ENCODE results near the gene OCIAD2. TPM values are rescaled to one million over a fixed set of nuclear protein-coding genes. Genes with fewer than 3 reads are reported as not detected.

OCIAD2 gene
- total RNA-seq, 1 donor from 2014 or later: 18.1 TPM

- Mint-ChIP-seq H3K27ac (ENCODE audit: unreplicated experiment) (no peak overlapping the region), H3K36me3 (ENCODE audit: low read depth) (no peaks in the 10 kb centered on the region), H3K27me3 (ENCODE audit: low read depth) (no peaks in the 10 kb centered on the region), H3K9me3 (ENCODE audit: low read depth) (no peaks in the 10 kb centered on the region), H3K4me3 (ENCODE audit: unreplicated experiment) (no peak overlapping the region), H3K4me1 (ENCODE audit: low read depth) (peaks cover 35% of the 10 kb centered on the region)
- no peak for DNase-seq (ENCODE audit: low spot score)
- TF ChIP-seq CTCF (IDR thresholded peaks at IDR 0.05): no peak
Observed at GRCh38 chr4:48908687-48909086, 2.1 kb upstream of the OCIAD2 start.

GRCh38 chr4:48907706-48908477, 1.3 kb upstream of the OCIAD2 start:
- Mint-ChIP-seq H3K9me3 (ENCODE audit: low read depth) (no peaks in the 10 kb centered on the region), H3K27ac (ENCODE audit: unreplicated experiment) (no peak overlapping the region), H3K4me3 (ENCODE audit: unreplicated experiment) (no peak overlapping the region), H3K27me3 (ENCODE audit: low read depth) (no peaks in the 10 kb centered on the region), H3K36me3 (ENCODE audit: low read depth) (no peaks in the 10 kb centered on the region), H3K4me1 (ENCODE audit: low read depth) (peaks cover 30% of the 10 kb centered on the region)
- TF ChIP-seq CTCF (IDR thresholded peaks at IDR 0.05): no peak
- DNase-seq (ENCODE audit: low spot score): no peak

- H3K27me3 Mint-ChIP-seq (ENCODE audit: low read depth): no peaks in the 10 kb centered on the region
- H3K9me3 Mint-ChIP-seq (ENCODE audit: low read depth): no peaks in the 10 kb centered on the region
- peaks cover 30% of the 10 kb centered on the region for H3K4me1 Mint-ChIP-seq (ENCODE audit: low read depth)
- TF ChIP-seq CTCF (IDR thresholded peaks at IDR 0.05): peak; percentile 25
- H3K36me3 Mint-ChIP-seq (ENCODE audit: low read depth): no peaks in the 10 kb centered on the region
- no peak for DNase-seq (ENCODE audit: low spot score)
- H3K27ac Mint-ChIP-seq (ENCODE audit: unreplicated experiment): peak overlapping the region; percentile 3
- H3K4me3 Mint-ChIP-seq (ENCODE audit: unreplicated experiment): peak overlapping the region; percentile 73
Observed at GRCh38 chr4:48905363-48906015, 1.1 kb downstream of the OCIAD2 start.

- H3K4me3 Mint-ChIP-seq (ENCODE audit: unreplicated experiment): peak overlapping the region; percentile 16
- H3K27me3 Mint-ChIP-seq (ENCODE audit: low read depth): no peaks in the 10 kb centered on the region
- no peak for DNase-seq (ENCODE audit: low spot score)
- H3K4me1 Mint-ChIP-seq (ENCODE audit: low read depth): peaks cover 34% of the 10 kb centered on the region
- H3K36me3 Mint-ChIP-seq (ENCODE audit: low read depth): no peaks in the 10 kb centered on the region
- no peak for TF ChIP-seq CTCF (IDR thresholded peaks at IDR 0.05)
- peak overlapping the region; percentile 50 for H3K27ac Mint-ChIP-seq (ENCODE audit: unreplicated experiment)
- H3K9me3 Mint-ChIP-seq (ENCODE audit: low read depth): no peaks in the 10 kb centered on the region
Observed at GRCh38 chr4:48904541-48905142, 1.9 kb downstream of the OCIAD2 start.

- no peak for TF ChIP-seq CTCF (IDR thresholded peaks at IDR 0.05)
- Mint-ChIP-seq H3K9me3 (ENCODE audit: low read depth) (no peaks in the 10 kb centered on the region), H3K27me3 (ENCODE audit: low read depth) (no peaks in the 10 kb centered on the region), H3K4me3 (ENCODE audit: unreplicated experiment) (no peak overlapping the region), H3K4me1 (ENCODE audit: low read depth) (peaks cover 36% of the 10 kb centered on the region), H3K27ac (ENCODE audit: unreplicated experiment) (no peak overlapping the region), H3K36me3 (ENCODE audit: low read depth) (no peaks in the 10 kb centered on the region)
- no peak for DNase-seq (ENCODE audit: low spot score)
Observed at GRCh38 chr4:48904101-48904500, 2.5 kb downstream of the OCIAD2 start.
